Right cardiac atrium (tissue), 5 donors: ENCODE measurements around the gene PTPRN2. TPM values are rescaled to one million over a fixed set of nuclear protein-coding genes. Genes with fewer than 3 reads are reported as not detected.

Experiments
- ATAC-seq, 2 donors: fragments of 200-7000 bp; cut with Tn5 transposase; one replicate each; pipeline versions ENCODE4 v1.8.0 to v1.9.1; 2020; ENCODE audit warnings: moderate library complexity in 2 of 2, mild to moderate bottlenecking in 1 of 2
- DNase-seq, 3 donors: peaks; one replicate each; pipeline ENCODE4 v3.0.0-alpha.2; 2020
- H3K27ac ChIP-seq: one replicate; pipeline ENCODE4 v1.5.1; 2013; ENCODE audit warnings: mild to moderate bottlenecking, low read length, control low read depth, moderate library complexity
- H3K27me3 ChIP-seq: one replicate; pipeline ENCODE4 v1.6.1; 2013; ENCODE audit not compliant: control insufficient read depth, insufficient read depth
- H3K4me1 ChIP-seq: one replicate; pipeline ENCODE4 v1.6.1; 2013; ENCODE audit warnings: low read length; ENCODE audit not compliant: control insufficient read depth, insufficient read depth
- H3K4me3 ChIP-seq: one replicate; pipeline ENCODE4 v1.5.1; 2013; ENCODE audit warnings: low read length, control low read depth
- H3K9me3 ChIP-seq: one replicate; pipeline ENCODE4 v1.6.1; 2013; ENCODE audit warnings: low read length; ENCODE audit not compliant: control insufficient read depth
- WGBS: extraction: QIAGEN DNeasy Blood & Tissue Kit; methylation state at CpG from one replicate; pipeline ENCODE4 v1.1.7; 2013; 5-methylcytosine and 5-hydroxymethylcytosine counted together
- intact Hi-C, 4 donors: fragments of 100-400 bp; cut with DNase I; formaldehyde crosslinking; loops; one replicate each; pipeline versions ENCODE4 v1.11.0 to v1.14.0; 2022 to 2023
- polyA plus RNA-seq: library from polyadenylated mRNA; stranded (reverse); fragments of 200-250 nt; gene quantifications from one replicate; pipeline ENCODE4 v1.2.3, GENCODE V29; 2013
- total RNA-seq, 4 donors: library from RNA; stranded (reverse); fragmentation: NEBNext Ultra II Directional; extraction: Animal tissue kit (Norgen Biotek cat#: 25700); gene quantifications; one replicate each; pipeline ENCODE4 v1.2.1, GENCODE V29; 2021
- donor health status: healthy with polysubstance abuse.
- donor health status: DM: no; HTN: yes; CAD: no.
- donor health status: DM: no; HTN: no; CAD: no.
- donor health status: DM: no; HTN: yes; CAD: no; lungs with severe emphysema.
- donor health status: DM: yes; HTN: yes; CAD: no.

The PTPRN2 gene
- total and polyA plus RNA-seq, 5 donors, result 1.5 to 3.9 (median 1.9) TPM

GRCh38 chr7:158573310-158573709 is 14.3 kb downstream of the PTPRN2 start:
- DNase-seq, result no peak
- Histone ChIP-seq H3K27me3 (no peaks in the 10 kb centered on the region), H3K4me3 (no peak overlapping the region), H3K9me3 (no peaks in the 10 kb centered on the region), H3K27ac (no peak overlapping the region), H3K4me1 (no peaks in the 10 kb centered on the region)
- 56% methylated on average over 4 of the region's 4 CpGs for WGBS
- intact Hi-C loops, result no loop called here
- ATAC-seq, result no peak

GRCh38 chr7:158572000-158572828 is 15.4 kb downstream of the PTPRN2 start:
- H3K4me3 ChIP-seq, result no peak overlapping the region
- no peaks in the 10 kb centered on the region for H3K27me3 ChIP-seq
- DNase-seq, result no peak
- 38% methylated on average over 7 of the region's 7 CpGs for whole genome bisulfite sequencing
- intact Hi-C loops, result no loop called here
- ATAC-seq, result no peak
- no peaks in the 10 kb centered on the region for H3K4me1 ChIP-seq
- H3K9me3 ChIP-seq, result no peaks in the 10 kb centered on the region
- H3K27ac ChIP-seq, result no peak overlapping the region

- ATAC-seq (no peak), DNase-seq (no peak)
- intact Hi-C loops, result no loop called here
- no peak overlapping the region for H3K4me3 ChIP-seq
- no peak overlapping the region for H3K27ac ChIP-seq
- WGBS, result 84% methylated on average over 44 of the region's 44 CpGs
- H3K4me1 ChIP-seq, result no peaks in the 10 kb centered on the region
- no peaks in the 10 kb centered on the region for H3K27me3 ChIP-seq
- no peaks in the 10 kb centered on the region for H3K9me3 ChIP-seq
Measured at GRCh38 chr7:158570449-158571170, 17.0 kb downstream of the PTPRN2 start.

- intact Hi-C loops, result no loop called here
- Histone ChIP-seq H3K27me3 (no peaks in the 10 kb centered on the region), H3K4me3 (no peak overlapping the region), H3K9me3 (no peaks in the 10 kb centered on the region), H3K27ac (no peak overlapping the region), H3K4me1 (no peaks in the 10 kb centered on the region)
- DNase-seq, result no peak
- WGBS, result 11% methylated on average over 53 of the region's 53 CpGs
- peak in 1 of 2 donors; percentile 11 for ATAC-seq
Measured at GRCh38 chr7:158569858-158570323, 17.7 kb downstream of the PTPRN2 start.

- intact Hi-C loops, result no loop called here
- Histone ChIP-seq H3K4me3 (no peak overlapping the region), H3K27ac (no peak overlapping the region), H3K9me3 (no peaks in the 10 kb centered on the region), H3K4me1 (no peaks in the 10 kb centered on the region), H3K27me3 (no peaks in the 10 kb centered on the region)
- DNase-seq (no peak), ATAC-seq (no peak)
- WGBS, result 46% methylated on average over 59 of the region's 67 CpGs
Measured at GRCh38 chr7:158568974-158569857, 18.4 kb downstream of the PTPRN2 start.

- intact Hi-C loops, result no loop called here
- Histone ChIP-seq H3K27ac (no peak overlapping the region), H3K4me3 (no peak overlapping the region), H3K4me1 (no peaks in the 10 kb centered on the region), H3K9me3 (no peaks in the 10 kb centered on the region), H3K27me3 (no peaks in the 10 kb centered on the region)
- WGBS, result 46% methylated on average over 8 of the region's 8 CpGs
- ATAC-seq (no peak), DNase-seq (no peak)
Measured at GRCh38 chr7:158567153-158567603, 20.4 kb downstream of the PTPRN2 start.

- Histone ChIP-seq H3K4me1 (no peaks in the 10 kb centered on the region), H3K27ac (no peak overlapping the region), H3K27me3 (no peaks in the 10 kb centered on the region), H3K9me3 (no peaks in the 10 kb centered on the region), H3K4me3 (no peak overlapping the region)
- no peak for DNase-seq
- intact Hi-C loops, result no loop called here
- WGBS, result 65% methylated on average over 7 of the region's 7 CpGs
- no peak for ATAC-seq
Measured at GRCh38 chr7:158564663-158565035, 23.0 kb downstream of the PTPRN2 start.

GRCh38 chr7:158563911-158564662 is 23.5 kb downstream of the PTPRN2 start:
- 66% methylated on average over 11 of the region's 11 CpGs for WGBS
- Histone ChIP-seq H3K9me3 (no peaks in the 10 kb centered on the region), H3K27ac (no peak overlapping the region), H3K27me3 (no peaks in the 10 kb centered on the region), H3K4me1 (no peaks in the 10 kb centered on the region), H3K4me3 (no peak overlapping the region)
- DNase-seq, result no peak
- intact Hi-C loops, result no loop called here
- ATAC-seq, result no peak

- H3K9me3 ChIP-seq, result no peaks in the 10 kb centered on the region
- intact Hi-C loops, result no loop called here
- no peak overlapping the region for H3K27ac ChIP-seq
- DNase-seq (no peak), ATAC-seq (no peak)
- H3K4me1 ChIP-seq, result no peaks in the 10 kb centered on the region
- 85% methylated on average over 13 of the region's 13 CpGs for WGBS
- H3K27me3 ChIP-seq, result no peaks in the 10 kb centered on the region
- H3K4me3 ChIP-seq, result no peak overlapping the region
Measured at GRCh38 chr7:158563051-158563450, 24.6 kb downstream of the PTPRN2 start.

- Histone ChIP-seq H3K27me3 (no peaks in the 10 kb centered on the region), H3K4me1 (no peaks in the 10 kb centered on the region), H3K9me3 (no peaks in the 10 kb centered on the region), H3K4me3 (no peak overlapping the region), H3K27ac (no peak overlapping the region)
- WGBS, result 87% methylated on average over 6 of the region's 6 CpGs
- DNase-seq (no peak), ATAC-seq (no peak)
- intact Hi-C loops, result no loop called here
Measured at GRCh38 chr7:158562517-158562916, 25.1 kb downstream of the PTPRN2 start.
